Stimulated activated CD8-positive, alpha-beta memory T cell treated with anti-CD3 and anti-CD28 coated beads, Interleukin-15, amount 100 ng/mL, for 24 hours (primary cell): ENCODE data around the gene WFIKKN2.

Source experiments
- DNase-seq: peaks from one replicate; pipeline ENCODE4 v3.0.0-alpha.2; 2020; ENCODE audit warnings: low read depth

Gene WFIKKN2

DNA sequence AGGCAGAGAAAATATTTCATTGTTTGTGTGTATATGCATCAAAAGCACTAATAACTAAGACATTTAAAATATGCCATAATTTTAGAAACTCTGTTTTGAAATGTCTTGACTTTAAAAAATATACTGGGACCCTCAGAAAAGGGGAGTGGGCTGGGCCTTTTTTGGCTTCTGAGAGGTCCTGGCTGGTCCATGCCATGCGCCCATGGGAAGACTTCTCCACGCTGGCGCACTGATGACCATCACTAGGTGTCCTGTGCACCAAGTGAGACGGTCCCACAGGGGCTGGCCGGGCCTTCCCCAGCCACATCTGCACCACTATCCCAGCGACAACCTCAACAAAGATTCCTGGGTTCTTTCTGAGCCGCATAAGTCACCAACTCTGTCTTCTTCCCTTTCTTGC lies 27.0 kb upstream of the WFIKKN2 start:
- DNase-seq = no peak

DNA sequence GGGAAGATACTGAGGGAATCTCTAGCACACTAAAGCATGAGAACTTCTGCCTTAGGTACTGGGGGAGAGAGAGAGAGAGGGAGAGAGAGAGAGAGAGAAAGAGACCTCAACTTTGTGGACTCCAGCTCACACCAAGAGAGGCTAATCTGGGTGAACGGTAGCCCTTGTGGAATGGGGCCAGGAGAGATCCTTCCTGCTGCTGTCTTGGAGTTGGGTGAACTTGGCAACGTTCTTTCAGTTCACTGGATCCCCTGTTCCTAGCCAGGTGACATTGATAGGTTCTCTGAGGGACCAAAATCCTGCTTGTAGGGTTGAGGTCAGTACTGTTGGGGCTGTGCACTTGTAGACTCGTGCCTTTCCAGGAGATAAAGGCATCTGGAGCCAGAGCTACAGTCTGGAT lies 26.5 kb upstream of the WFIKKN2 start:
- DNase-seq = no peak

DNA sequence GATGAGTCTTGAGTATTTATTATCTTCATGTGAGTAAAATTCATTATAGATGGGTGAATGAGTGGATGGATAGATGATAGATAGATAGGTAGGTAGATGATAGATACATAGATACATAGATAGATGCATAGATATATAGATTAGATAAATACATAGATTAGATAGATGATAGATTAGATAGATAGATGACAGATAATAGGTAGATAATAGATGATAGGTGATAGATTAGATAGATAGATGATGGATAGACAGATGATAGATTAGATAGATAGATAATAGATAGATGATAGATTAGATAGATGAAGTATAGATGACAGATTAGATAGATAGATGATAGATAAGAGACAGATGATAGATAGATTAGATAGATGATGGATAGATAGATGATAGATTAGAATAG lies 21.8 kb upstream of the WFIKKN2 start:
- DNase-seq = no peak

DNA sequence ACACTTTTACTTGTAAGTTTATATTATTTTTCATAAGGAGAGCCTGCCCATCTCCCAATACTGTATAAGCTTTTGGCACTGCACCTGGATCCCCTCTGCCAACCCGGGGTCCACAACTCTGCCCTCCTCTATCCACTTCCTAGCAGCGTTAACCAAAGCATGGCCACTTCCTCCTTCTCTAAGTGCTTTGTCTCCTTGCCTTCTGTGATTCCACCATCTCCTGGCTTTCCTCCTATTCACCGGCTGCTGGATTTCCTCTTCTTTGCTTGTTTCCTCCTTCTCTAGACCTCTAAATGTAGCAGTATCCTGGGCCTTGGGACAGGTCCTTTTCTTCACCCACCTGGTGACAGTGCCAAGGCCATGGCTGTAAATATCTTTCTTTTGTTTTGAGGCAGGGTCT lies 20.0 kb upstream of the WFIKKN2 start:
- no peak for DNase-seq

DNA sequence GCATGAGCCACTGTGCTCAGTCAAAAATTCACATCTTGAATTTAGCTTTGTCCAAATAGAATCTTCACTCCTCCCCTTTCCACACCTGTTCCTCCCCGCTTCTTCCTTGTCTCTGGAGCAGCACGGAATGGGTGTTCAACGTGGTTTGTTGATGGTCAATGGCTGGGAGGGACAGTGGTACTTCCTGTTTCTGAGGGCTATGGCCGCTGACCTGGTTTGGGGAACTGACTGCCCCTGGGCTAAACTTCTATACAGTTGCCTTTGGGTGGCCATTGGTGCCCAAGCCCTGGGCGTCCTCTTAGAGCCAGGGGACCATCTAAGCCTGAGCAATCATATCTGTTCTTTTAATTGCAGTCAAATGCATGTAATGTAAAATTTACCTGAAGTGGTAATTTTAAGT lies 19.1 kb upstream of the WFIKKN2 start:
- no peak for DNase-seq

DNA sequence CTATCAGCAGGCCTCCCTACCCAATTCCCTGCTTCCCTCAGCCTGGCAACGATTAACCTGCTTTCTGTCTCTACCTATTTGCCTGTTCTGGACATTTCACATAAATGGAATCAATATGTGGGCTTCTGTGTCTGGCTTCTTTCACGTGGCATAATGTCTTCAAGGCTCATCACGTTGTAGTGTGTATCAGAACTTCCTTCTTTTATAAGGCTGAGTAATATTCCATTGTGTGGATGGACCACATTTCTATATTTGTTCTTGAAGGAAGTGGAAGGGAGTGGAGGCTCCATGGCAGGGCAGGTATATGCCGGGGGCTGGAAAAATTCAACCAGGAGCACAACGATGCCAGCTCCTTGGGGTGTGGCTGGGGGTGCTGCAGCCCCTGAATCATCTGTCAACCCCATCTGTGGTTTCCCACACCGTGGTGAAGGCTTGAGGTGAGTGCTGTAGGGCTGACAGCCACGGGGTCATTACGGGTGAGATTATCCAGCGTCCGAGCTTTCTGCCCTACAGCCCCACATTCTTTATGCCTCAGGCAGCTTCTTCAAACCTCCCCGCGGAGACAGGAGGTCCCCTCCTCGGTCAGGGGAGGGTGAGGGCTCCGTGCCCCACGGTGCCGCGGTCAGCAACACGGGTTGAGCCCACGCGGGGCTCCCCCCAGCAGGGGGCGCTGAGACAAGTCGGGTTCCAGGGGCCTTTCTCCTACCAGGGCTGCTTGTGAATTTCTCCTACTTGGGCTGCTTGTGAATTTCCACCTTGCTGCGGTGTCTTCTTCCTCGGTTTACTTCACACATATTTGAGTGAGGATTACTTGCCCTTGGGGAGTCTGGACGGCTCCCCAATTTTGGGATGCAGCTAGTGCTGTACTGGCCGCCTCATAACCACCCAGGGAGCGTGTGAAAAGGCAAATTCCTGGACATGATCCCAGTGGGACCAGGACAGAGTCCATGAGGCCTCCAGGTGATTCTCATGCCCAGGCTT lies 18.3 kb upstream of the WFIKKN2 start:
- peak; percentile 43 for DNase-seq

DNA sequence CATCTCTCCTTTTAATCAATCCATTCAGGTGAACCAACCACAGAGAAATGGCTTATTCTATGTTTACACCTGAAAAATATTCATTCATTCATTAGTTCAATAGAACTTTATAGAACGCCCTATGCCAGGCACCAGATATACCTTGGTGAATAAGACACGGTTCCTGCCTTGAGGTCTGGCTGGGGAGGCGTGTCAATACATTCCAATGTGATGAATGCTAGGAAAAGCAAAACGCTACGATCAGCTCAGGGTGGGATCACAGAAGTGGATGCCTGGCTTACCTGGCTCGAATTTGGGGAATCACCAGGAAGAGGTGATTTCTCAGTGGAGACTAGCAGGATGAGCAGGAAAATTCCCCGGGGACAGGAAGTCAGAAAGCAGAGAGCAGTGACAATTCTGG lies 17.5 kb upstream of the WFIKKN2 start:
- no peak for DNase-seq

DNA sequence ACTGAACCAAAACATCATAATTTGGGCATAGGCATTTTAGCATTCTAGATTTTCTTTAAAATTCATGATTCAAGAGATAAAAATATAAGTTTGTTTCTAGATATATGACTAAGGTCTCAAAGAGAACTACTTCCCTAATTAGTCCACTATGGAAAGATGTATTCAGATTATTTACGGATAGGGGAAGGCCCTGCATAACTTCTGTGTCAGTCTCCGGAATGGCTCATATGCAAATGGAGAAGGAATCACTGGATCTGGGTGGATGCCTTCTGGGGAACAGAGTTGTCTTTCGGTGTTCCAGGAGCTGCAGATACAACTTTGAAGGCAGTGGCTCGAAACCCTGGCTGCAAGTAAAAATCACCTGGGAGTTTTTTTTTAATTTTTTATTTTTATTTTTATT lies 17.1 kb upstream of the WFIKKN2 start:
- no peak for DNase-seq

DNA sequence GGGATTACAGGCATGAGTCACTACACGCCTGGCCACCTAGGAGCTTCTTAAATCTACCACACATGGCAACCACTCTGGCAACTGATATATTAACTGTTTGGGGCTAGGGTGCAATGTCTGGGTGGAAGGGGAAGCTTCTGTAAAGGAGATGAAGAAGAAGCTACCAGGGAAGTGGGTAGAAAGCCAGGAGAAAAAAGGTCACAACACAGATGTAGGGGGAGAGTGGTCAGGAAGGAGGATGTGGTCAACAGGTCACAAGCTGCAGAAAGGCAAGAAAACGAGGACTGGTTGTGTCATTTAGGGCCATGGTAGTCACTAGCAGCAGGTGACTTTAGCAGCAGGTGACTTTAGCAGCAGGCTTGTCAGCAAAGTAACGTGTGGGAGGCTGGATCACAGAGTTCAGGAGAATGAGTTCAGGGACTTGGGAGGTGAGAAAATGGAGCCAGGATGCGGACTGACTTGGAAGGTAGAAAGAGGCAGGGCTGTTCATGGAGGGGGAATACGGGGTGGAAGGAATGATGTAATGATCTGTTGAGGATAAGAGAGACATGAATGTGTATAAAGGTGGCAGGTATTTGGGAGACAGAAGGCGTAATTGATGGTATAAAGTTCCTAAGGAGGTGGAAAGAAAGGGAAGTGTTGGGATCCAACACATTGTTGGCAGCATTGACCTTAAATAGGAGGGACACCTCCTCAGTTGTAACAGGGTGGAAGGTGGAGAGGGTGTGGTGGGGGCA lies 16.3 kb upstream of the WFIKKN2 start:
- DNase-seq = no peak

DNA sequence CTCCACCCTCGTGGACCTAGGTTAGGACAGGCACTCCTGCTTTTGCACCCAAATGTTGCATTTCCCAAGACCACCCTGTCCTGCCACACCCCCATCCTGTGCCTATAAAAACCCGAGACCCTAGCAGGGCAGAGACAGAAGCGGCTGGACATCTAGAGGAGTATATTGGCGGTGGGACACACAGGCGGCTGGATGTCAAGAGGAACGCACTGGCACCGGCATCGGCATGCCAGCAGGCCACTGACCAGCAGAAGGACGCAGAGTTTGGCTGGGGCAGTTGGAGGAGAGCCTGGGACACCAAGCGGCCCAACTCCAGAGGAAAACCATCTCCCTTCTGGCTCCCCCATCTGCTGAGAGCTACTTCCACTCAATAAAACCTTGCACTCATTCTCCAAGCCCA lies 14.7 kb upstream of the WFIKKN2 start:
- DNase-seq = no peak

DNA sequence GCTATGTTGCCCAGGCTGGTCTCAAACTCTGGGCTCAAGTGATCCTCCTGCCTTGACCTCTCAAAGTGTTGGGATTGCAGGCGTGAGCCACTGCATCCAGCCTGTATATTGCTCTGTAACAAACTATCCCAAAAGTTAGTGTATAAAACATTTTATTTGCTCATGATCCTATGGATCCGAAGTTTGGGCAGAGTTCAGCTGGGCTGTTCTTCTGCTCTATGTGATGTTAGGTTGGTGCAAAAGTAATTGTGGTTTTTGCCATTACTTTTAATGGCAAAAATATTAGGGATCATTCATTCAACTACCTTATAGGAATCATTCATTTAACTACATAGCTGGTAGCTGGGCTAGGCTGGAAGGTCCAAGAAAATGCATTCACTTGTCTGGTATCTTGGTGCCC lies 12.8 kb upstream of the WFIKKN2 start:
- DNase-seq = no peak

DNA sequence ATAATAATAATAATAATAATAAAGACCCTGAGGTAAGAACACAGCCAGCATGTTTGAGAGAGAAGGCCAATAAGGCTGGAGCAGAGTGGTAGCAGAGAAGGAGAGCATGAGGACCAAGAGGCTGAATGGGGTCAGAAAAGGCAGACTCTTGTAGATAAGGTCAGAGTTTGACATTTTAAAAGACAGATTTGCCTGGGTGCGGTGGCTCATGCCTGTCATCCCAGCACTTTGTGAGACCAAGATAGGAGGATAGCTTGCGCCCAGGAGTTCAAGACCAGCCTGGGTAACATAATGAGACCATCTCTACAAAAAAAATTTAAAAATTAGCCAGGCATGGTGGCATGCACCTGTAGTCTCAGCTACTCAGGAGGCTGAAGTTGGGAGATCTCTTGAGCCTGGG lies 11.0 kb upstream of the WFIKKN2 start:
- no peak for DNase-seq

DNA sequence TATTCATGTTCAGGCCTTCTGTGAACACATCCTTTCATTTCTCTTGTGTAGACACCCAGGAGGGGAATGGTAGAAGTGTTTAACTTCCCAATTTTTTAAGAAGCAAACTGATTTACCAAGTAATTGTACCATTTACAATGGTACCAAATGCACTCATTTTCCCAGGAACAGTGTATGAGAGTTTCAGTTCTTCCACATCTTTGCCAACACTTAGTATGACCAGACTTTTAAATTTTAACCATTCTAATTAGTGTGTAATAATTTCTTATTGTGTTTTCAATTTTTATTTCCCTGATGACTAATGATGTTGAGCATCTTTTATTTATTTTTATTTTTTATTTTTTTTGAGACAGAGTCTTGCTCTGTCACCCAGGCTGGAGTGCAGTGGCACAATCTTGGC lies 10.2 kb upstream of the WFIKKN2 start:
- DNase-seq = no peak

DNA sequence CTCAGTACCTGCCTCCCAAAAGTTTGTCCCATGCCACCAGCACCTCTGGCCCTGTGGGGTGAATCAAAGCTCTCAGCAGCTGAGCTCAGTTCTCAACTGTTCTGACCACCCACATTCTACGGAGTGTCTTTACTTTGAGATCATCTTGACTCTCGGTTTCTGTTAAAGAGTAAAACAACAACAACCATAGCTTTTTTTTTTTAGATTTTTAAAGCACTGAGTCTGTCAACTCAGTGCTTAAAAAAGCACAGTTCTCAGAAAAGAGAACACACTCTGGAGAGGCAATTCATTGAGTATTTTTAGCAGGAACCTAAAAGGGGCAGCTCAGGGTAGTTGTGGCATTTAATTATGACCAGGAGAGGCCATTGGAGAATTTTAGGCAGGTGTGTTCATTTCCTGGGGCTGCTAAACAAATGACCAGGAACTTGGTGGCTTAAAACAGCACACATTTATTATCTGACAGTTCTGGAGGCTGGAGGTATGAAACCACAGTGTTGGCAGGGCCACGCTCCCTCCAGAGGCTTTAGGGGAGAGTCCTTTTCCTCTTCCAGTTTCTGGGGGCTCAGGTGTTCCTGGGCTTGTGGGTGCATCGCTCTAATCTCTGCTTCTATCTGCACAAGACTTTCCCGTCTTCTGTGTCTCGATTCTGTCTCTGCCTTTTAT lies 6.7 kb upstream of the WFIKKN2 start:
- DNase-seq = no peak

DNA sequence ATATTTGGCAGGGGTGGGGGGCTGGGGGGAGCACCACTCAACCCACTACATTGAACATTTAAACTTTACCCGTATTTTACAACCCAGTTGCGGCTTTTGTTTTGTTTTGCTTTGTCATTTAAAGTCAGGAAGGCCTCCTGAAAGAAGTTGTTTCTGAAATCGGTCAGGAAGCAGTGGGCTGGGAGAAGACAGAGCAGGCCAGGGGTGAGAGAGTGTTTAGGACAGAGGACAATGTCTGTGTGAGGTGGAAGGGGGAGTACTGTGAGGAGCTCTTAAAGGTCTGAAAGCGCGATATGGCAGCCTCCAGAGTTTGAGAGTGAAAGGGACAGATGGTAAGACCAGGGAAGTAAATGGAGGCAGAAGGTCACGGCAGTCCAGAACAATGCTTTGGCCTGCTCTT lies 6.1 kb upstream of the WFIKKN2 start:
- DNase-seq = no peak

DNA sequence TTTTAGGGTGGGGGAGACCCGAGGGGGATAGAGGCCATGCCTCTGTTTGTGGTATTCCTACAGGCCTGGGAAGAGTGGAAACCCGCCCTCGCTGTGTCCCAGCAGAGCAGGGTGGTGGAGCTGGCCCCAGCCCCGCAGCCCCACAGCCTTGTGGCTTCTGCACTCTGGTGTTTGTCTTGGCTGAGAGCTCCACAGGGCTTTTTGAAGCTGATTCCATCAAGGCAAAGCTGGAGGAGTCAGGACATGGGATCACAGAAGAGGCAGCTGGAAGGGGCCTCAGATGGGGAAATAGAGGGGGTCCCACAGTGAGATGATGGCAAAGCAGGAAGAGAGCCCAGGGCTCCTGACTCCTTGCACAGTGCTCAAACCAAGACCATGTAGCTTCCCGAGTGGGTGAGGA lies 5.0 kb upstream of the WFIKKN2 start:
- no peak for DNase-seq

DNA sequence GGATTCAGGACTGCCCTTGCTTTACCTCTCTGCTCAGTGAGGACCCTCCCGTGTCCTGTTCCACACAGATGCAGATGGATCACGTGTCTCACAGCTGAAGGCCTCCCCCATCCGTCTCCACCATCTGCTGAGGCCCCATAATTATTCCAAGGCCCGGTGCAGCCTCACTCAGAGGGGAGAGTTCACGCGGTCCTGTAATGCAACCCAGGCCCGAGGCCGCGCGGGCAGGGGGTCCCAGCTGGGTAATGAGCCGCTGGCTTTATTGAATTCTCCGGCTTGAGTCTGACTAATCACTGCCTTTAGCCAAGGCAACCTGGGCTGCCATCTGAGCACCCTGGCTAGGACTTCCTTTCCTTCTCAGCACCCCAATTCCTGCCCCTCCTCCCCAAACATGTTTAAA lies 4.4 kb upstream of the WFIKKN2 start:
- no peak for DNase-seq

DNA sequence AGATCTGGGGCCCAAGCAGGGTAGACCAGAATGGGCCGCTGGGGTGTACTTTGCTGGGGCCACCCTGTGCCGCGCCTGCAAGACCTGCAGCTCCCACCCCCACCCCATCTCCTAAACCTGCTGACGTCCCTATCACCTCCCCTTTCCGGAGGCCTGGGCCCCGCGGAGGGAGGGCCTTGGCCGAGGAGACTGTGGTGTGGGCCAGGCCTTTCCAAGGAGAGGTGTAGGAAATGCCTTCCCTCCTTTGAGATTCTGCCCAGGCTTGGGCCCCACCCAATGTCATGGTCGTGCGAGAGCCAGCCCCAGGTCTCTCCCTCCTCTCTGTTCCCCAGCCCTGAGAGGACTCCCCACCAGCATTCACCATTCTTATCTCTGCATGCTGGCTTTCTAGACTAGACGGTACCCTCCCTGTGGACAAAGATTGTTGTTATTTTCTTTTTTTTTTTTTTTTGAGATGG lies 3.9 kb upstream of the WFIKKN2 start:
- DNase-seq = no peak

DNA sequence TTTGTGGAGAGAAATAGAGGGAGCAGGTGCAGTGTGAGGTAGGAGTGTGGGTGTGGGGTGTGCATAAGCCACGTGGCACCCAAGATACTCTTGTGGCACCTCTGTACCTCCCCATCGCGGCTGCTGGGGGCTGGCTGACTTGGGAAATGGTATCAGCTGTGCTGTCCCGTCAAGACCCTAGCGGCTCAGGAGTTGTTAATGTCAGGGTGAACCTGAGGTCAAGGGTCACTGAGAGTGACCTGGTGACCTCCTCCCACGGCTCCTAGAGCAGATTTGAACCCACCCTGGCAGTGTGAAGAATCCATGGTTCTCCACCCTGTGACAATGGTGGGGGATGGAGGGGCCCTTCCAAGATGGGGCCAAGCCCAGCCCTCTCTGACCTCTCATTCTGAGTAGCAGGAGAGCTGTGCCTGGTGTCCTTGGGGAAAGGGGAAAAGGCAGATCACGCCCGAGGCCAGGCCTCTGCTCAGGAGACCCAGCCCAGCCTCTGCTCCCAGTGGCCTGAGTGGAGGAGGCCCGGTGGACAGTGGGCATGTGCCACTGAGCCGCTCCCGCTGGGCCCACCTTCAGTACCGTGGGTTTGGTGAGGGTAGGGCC lies 3.0 kb upstream of the WFIKKN2 start:
- DNase-seq = no peak

DNA sequence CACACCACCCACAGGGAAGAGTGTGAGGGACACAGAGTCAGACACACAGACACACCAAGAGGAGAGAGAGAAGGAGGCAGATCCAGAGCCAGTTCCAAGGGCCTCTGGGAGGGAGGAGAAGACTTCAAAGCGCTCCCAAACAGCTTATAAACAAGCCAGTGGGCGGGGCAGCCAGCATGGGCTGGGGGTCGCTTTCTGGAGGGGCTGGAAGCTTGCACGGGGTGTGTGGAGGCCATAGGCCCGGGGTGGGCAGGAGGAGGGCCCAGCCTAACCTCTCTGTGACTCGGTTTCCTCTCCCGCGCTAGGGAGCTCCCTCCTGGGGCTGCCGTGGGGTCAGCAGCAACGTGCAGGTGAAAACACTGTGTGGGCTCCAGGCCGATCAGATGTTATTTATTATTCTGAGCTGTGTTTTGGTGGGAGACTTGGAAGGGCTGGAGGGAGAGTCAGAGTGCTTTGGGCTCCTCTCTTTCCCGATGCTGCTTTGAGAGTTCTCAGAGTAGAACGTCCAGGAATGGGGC lies 2.5 kb upstream of the WFIKKN2 start:
- no peak for DNase-seq

DNA sequence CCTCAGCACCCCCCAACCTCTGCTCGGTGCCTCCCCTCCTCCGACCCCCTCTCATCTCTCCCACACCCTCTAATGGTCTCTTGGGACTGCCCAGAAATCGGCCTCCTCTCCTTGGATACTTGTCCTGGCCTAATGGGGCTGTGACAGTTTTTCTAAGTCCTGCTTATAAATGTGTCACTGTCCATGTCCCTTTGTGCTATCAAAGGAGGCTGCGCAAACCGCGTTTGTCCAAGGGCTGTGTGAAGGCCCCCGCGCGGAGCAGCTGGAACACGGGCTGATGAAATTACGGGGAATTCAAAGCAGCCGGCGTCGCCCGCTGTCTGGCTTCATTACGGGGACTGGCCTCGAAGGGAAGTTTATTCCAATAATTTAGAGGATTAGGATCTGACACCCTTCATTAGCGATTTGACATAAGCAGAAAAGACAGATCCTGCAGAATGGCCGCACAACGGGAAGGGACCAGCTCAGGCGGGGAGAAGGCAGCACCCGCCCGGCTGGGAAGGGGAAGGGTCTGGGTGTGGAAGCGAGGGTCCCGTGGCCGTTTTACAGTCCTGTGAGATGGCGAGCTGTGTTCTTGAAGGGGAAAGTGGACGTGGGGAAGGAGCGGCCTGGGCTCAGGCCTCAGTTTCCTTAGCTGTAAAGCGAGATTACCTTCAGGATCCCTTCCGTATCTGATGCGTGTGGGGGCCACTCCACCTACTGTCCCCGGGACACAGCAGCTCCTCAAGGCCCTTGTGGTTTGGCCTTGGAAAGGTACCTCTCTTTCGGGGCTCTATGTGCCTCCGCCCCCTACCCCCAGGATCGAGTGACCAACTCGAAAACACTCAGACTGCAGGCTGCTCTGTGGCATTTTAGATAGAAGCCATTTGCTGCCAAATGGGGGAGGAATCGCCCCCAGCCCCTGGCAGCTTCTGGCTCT lies 1.6 kb upstream of the WFIKKN2 start:
- no peak for DNase-seq
